HG02571 (cell line): ENCODE data around the gene COG1.

Source experiments
- ATAC-seq: cut with Tn5 transposase; IDR thresholded peaks from one replicate; pipeline ENCODE4 v1.9.1; 2021; ENCODE audit warnings: mild to moderate bottlenecking, moderate library complexity; ENCODE audit not compliant: unreplicated experiment

COG1 gene

DNA sequence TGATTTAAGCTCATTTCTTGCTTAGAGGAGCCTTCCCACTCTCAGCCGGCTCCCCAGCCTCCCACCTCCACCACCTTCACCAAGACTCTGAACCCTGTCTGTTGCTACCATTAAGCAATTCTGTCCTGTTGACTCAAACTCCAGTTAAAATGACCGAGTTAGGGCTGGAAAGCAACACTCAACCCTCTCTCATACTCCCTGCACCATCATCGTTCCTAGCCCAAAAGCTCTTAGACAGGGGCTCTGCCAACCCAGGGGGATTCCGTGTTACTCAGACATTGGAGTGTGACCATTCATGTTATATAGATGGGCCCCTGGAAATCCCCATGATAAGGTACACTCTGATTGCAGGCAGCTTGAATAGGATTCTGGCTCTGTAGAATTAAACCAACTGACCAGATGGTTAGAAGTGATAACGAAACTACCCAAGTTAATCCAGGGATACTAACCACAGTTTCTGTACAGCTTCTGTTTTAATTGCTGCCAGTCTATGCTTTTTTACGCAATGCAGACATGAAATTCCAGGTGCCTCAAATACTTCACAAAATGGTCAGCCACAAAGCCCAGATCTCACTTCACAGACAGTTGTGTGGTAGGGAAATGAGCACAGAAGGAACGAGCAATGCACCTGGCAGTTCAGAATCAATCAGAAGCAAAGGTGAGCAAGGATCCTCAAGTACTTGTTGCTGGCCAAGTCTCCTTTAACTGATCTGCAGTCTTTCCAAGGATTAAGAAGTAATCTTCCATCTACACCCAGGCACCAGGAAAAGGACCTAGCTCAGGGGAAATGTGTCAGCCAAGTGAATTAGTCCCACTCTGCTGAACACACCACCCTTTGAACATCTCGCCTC, 25.9 kb upstream of the COG1 start:
- no peak for ATAC-seq

- ATAC-seq, result no peak
These were observed 24.2 kb upstream of the COG1 start for GRCh38 chr17:73168667-73169066.

GRCh38 chr17:73170324-73170723, 22.5 kb upstream of the COG1 start:
- ATAC-seq, result no peak

- ATAC-seq, result no peak
These were observed 20.6 kb upstream of the COG1 start for GRCh38 chr17:73172252-73172651.

- ATAC-seq, result no peak
These were observed 18.7 kb upstream of the COG1 start for GRCh38 chr17:73174126-73174525.

DNA sequence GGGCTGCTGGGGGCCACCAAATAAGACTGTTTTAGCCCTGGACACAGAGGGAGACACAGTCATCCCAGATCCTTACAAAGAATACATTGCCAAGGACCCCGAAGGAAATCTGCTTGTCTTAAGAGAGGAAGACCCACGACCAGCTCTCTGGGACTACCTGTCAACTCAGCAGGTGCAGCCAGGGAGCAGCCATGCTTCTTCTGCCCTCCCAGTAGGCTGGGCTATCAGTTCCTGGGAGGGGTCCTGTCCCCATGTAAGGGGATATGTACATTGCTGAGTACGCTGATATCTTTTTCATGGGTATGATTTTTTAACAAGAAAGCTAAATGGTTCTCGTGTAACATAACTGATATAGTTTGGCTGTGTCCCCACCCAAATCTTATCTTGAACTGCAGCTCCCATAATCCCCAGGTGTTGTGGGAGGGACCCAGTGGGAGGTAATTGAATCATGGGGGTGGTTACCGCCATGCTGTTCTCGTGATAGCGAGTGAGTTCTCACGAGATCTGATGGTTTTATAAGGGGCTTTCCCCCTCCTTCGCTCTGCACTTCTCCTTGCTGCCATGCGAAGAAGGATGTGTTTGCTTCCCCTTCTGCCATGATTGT, 16.8 kb upstream of the COG1 start:
- ATAC-seq, result no peak

DNA sequence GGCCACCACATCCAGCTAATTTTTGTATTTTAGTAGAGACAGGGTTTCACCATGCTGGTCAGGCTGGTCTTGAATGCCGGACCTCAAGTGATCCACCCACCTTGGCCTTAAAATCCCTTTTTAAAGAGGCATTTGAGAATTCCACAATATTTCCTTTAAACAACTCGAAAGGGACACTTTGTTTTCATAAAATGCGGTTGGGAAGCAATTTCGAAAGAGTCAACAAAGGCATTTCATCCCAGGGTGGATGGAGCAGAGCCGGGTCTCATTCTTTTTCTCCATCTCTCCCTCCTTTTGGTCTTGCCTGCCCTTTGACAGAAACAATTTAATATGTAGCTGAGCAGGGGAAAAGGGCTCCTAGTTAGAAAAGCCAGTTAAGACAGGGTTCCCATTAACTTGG, 13.5 kb upstream of the COG1 start:
- ATAC-seq, result no peak

GRCh38 chr17:73179878-73180277, 13.0 kb upstream of the COG1 start:
- no peak for ATAC-seq

GRCh38 chr17:73182616-73183310, 10.1 kb upstream of the COG1 start:
- ATAC-seq, result no peak

DNA sequence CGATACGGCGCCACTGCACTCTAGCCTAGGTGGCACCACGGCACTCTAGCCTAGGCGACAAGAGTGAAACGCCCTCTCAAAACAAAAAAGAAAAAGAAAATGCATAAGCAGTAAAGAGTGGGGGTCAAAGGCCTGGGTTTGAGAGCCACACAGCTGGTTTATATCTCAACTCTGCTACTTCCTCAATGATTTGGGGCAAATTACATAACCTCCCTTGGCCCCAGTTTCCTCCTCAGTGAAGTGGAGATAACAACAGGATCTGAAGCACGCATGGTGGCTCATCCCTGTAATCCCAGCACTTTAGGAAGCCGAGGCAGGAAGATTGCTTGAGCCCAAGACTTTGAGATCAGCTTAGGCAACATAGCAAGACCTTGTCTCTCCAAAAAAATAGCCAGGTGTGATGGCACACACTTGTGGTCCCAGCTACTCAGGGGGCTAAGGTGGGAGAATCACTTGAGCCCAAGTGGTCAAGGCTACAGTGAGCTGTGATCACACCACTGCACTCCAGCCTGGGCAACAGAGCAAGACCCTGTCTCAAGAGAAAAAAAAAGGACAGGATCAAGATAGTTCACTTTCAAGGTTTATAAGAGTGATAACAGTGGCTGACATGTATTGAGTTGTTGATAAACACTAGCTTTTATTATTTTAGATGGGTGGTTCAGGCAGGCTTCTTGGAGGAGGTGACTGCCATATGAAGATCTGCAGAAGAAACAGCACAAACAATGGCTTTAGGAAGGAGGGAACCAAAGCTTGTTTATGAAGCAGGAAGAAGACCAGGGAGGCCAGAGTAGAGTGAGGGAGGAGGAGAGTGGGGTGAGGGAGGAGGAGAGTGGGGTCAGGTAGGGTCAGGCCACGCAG, 8.5 kb upstream of the COG1 start:
- no peak for ATAC-seq

DNA sequence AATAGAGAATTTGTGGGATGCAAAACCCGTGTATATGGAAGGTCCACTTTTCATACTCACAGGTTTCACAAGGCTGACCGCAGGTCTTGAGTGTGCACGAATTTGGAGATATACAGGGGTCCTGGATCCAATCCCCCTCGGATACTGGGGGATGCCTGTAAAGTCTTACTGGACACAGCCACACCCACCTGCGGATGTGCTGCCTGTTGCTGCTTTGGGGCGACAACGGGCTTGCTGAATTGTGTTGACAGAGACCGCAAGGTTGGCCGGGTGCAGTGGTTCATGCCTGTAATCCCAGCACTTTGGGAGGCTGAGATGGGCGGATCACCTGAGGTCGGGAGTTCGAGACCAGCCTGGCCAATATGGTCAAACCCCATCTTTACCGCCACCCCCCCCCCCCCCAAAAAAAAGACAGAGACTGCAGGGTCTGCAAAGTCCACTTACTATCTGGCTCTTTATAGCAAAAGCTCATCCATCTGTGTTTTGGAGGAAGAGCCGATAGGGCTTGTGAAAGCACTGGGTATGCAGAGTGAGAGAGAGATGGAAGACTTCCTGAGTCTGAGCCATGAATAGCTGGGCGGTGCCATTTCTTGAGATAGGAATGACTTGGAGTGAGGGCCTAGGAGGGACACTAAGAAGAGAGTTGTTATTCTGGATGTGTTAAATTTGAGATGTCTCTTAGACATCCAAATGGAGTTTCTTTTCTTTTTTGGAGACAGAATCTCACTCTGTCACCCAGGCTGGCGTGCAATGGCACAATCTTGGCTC, 6.4 kb upstream of the COG1 start:
- ATAC-seq, result no peak

- ATAC-seq, result no peak
These were observed 5.6 kb upstream of the COG1 start for GRCh38 chr17:73187203-73187769.

- ATAC-seq, result no peak
These were observed 4.8 kb upstream of the COG1 start for GRCh38 chr17:73188011-73188410.

DNA sequence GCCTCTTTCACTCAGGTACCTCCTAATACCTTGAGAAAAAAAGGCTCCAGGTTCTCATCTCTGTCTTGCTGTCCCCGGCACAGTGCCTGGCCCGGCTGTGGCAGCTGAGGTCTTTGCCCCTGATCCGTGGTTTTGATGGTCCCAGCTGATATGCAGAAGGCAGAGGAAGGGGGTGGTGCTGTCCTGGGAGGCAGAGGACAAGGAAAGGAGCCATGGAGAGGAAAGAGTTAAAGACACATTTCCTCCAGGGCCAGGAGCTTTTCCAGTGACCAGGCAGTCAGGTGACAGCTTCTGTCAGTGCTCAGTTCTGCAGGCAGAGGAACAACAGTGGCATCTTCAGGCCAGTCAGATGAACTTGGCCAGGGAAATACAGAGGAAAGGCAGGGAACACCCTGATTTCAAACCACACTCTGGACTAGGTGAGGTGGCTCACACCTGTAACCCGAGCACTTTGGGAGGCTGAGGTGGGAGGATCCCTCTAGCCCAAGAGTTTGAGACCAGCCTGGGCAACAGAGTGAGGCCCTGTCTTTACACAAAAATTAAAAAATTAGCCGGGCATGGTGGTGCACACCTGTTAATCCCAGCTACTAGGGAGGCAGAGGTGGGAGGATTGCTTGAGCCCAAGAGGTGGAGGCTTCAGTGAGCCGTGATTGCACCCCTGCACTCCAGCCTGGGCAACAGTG, 3.3 kb upstream of the COG1 start:
- no peak for ATAC-seq

GRCh38 chr17:73191443-73192205, 1.2 kb upstream of the COG1 start:
- ATAC-seq, result no peak

GRCh38 chr17:73192206-73192893, 505 bp upstream of the COG1 start:
- peak; percentile 64 for ATAC-seq

GRCh38 chr17:73194514-73195222, 1.8 kb downstream of the COG1 start:
- ATAC-seq, result no peak
